ENCODE data around the gene GPR21.

The GPR21 gene

DNA sequence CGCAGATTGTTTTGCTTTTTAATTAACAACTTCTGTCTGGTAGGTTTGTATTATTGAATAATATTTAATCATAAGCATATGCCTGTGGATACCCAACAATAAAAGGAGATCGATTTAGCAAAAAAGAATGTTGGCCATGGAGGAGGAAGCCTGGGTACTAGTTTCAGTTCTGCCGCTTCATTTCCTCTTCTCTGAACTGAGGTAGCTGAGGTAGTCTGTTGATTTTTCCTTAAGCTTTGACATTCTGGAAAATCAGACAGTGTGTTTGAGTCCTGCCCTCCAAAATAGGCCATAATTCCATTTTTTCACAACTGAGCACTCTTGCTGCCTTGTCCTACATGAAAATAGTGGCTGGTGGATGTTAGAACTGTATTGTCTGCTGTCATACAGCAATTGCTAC, 6.0 kb upstream of the GPR21 start:
- H3K27me3 ChIP-seq (replicated peaks; ENCODE audit: insufficient read depth, low read length): no peaks in the 10 kb centered on the region
- H4K20me1 ChIP-seq (ENCODE audit: insufficient read depth, low read length): no peaks in the 10 kb centered on the region
- H3K4me2 ChIP-seq (ENCODE audit: low read depth, low read length): no peak overlapping the region
- H3K9ac ChIP-seq (ENCODE audit: low read length): no peak overlapping the region
- H3K36me3 ChIP-seq (replicated peaks; ENCODE audit: insufficient read depth, low read length): no peaks in the 10 kb centered on the region
- no peak for TF ChIP-seq EZH2phosphoT487 (IDR thresholded peaks at IDR 0.05; ENCODE audit: low read length)
- no peak for DNase-seq
- H3K27ac ChIP-seq (ENCODE audit: low read length): no peak overlapping the region
- no peaks in the 10 kb centered on the region; the same call in 1 of the 2 replicates for H3K4me1 ChIP-seq (ENCODE audit: low read length)
- no peak overlapping the region for H3K4me3 ChIP-seq (ENCODE audit: low read length)
- H2AFZ ChIP-seq (ENCODE audit: low read length): no peak overlapping the region
- no peaks in the 10 kb centered on the region for H3K9me3 ChIP-seq (replicated peaks; ENCODE audit: insufficient read depth, low read length)
- H3K9me2 ChIP-seq (replicated peaks; ENCODE audit: insufficient read depth, low read length): no peaks in the 10 kb centered on the region
- no peaks in the 10 kb centered on the region for H3F3A ChIP-seq (ENCODE audit: insufficient read depth, low read length)
- no peaks in the 10 kb centered on the region for H3K79me2 ChIP-seq (ENCODE audit: low read length)

- H3K36me3 ChIP-seq (replicated peaks; ENCODE audit: insufficient read depth, low read length): no peaks in the 10 kb centered on the region
- H4K20me1 ChIP-seq (ENCODE audit: insufficient read depth, low read length): no peaks in the 10 kb centered on the region
- H3F3A ChIP-seq (ENCODE audit: insufficient read depth, low read length): no peaks in the 10 kb centered on the region
- no peak for TF ChIP-seq CTCF (IDR thresholded peaks at IDR 0.05; ENCODE audit: low read length)
- TF ChIP-seq EZH2phosphoT487 (IDR thresholded peaks at IDR 0.05; ENCODE audit: low read length): no peak
- TF ChIP-seq EZH2 (optimal IDR thresholded peaks at IDR 0.05; ENCODE audit: low read depth, low read length): no peak
- no peaks in the 10 kb centered on the region for H3K27me3 ChIP-seq (replicated peaks; ENCODE audit: insufficient read depth, low read length)
- no peaks in the 10 kb centered on the region; the same call in 1 of the 2 replicates for H3K4me1 ChIP-seq (ENCODE audit: low read length)
- no peak overlapping the region for H3K4me3 ChIP-seq (ENCODE audit: low read length)
- no peak for DNase-seq
- H3K9me2 ChIP-seq (replicated peaks; ENCODE audit: insufficient read depth, low read length): no peaks in the 10 kb centered on the region
- no peak overlapping the region for H2AFZ ChIP-seq (ENCODE audit: low read length)
- H3K9ac ChIP-seq (ENCODE audit: low read length): no peak overlapping the region
- H3K27ac ChIP-seq (ENCODE audit: low read length): no peak overlapping the region
- no peaks in the 10 kb centered on the region for H3K9me3 ChIP-seq (replicated peaks; ENCODE audit: insufficient read depth, low read length)
- no peak overlapping the region for H3K4me2 ChIP-seq (ENCODE audit: low read depth, low read length)
- H3K79me2 ChIP-seq (ENCODE audit: low read length): no peaks in the 10 kb centered on the region
Measured at GRCh38 chr9:123028136-123028535, 5.3 kb upstream of the GPR21 start.

DNA sequence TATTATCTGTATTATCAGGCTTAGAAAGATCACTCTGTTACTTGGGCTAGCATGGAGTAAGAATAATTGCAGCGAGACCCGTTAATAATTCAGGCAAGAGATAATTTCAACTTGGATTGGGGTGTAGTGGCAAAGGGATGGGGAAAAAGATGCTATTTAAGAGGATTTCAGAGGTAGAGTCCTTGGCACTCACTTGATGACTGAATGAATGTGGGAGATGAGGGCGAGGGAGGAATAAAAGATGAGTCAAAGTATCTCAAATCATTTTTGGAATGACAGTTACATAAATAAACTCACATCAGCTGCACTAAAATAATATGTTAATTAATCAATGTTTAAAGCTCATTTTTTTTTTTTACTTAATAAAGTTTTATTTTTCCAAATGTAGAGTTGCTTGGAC, 4.5 kb upstream of the GPR21 start:
- no peak for TF ChIP-seq CTCF (IDR thresholded peaks at IDR 0.05; ENCODE audit: low read length)
- no peak for TF ChIP-seq EZH2phosphoT487 (IDR thresholded peaks at IDR 0.05; ENCODE audit: low read length)
- no peak for TF ChIP-seq EZH2 (optimal IDR thresholded peaks at IDR 0.05; ENCODE audit: low read depth, low read length)
- H3K36me3 ChIP-seq (replicated peaks; ENCODE audit: insufficient read depth, low read length): no peaks in the 10 kb centered on the region
- H3K27ac ChIP-seq (ENCODE audit: low read length): no peak overlapping the region
- H3K9me3 ChIP-seq (replicated peaks; ENCODE audit: insufficient read depth, low read length): no peaks in the 10 kb centered on the region
- H3F3A ChIP-seq (ENCODE audit: insufficient read depth, low read length): no peaks in the 10 kb centered on the region
- H3K27me3 ChIP-seq (replicated peaks; ENCODE audit: insufficient read depth, low read length): no peaks in the 10 kb centered on the region
- H2AFZ ChIP-seq (ENCODE audit: low read length): no peak overlapping the region
- no peaks in the 10 kb centered on the region for H4K20me1 ChIP-seq (ENCODE audit: insufficient read depth, low read length)
- no peak overlapping the region for H3K4me2 ChIP-seq (ENCODE audit: low read depth, low read length)
- no peak for DNase-seq
- H3K9ac ChIP-seq (ENCODE audit: low read length): no peak overlapping the region
- no peaks in the 10 kb centered on the region for H3K79me2 ChIP-seq (ENCODE audit: low read length)
- H3K4me1 ChIP-seq (ENCODE audit: low read length): no peaks in the 10 kb centered on the region; the same call in 1 of the 2 replicates
- H3K4me3 ChIP-seq (ENCODE audit: low read length): no peak overlapping the region
- no peaks in the 10 kb centered on the region for H3K9me2 ChIP-seq (replicated peaks; ENCODE audit: insufficient read depth, low read length)

GRCh38 chr9:123031963-123032362, 1.5 kb upstream of the GPR21 start:
- no peak for DNase-seq
- Histone ChIP-seq H3K4me3 (ENCODE audit: low read length) (no peak overlapping the region), H3K4me1 (ENCODE audit: low read length) (no peaks in the 10 kb centered on the region; the same call in 1 of the 2 replicates), H3K27me3 (replicated peaks; ENCODE audit: insufficient read depth, low read length) (no peaks in the 10 kb centered on the region), H3K36me3 (replicated peaks; ENCODE audit: insufficient read depth, low read length) (no peaks in the 10 kb centered on the region), H3K9me2 (replicated peaks; ENCODE audit: insufficient read depth, low read length) (no peaks in the 10 kb centered on the region), H2AFZ (ENCODE audit: low read length) (no peak overlapping the region), H3K9me3 (replicated peaks; ENCODE audit: insufficient read depth, low read length) (no peaks in the 10 kb centered on the region), H3K4me2 (ENCODE audit: low read depth, low read length) (no peak overlapping the region), H3K9ac (ENCODE audit: low read length) (no peak overlapping the region), H3K27ac (ENCODE audit: low read length) (no peak overlapping the region), H3K79me2 (ENCODE audit: low read length) (no peaks in the 10 kb centered on the region), H3F3A (ENCODE audit: insufficient read depth, low read length) (no peaks in the 10 kb centered on the region), H4K20me1 (ENCODE audit: insufficient read depth, low read length) (no peaks in the 10 kb centered on the region)
- no peak for TF ChIP-seq EZH2phosphoT487 (IDR thresholded peaks at IDR 0.05; ENCODE audit: low read length)
- TF ChIP-seq EZH2 (optimal IDR thresholded peaks at IDR 0.05; ENCODE audit: low read depth, low read length): no peak
- no peak for TF ChIP-seq CTCF (IDR thresholded peaks at IDR 0.05; ENCODE audit: low read length)

Measured in MM.1S (cell line).